NCI-H2107 (cell line): ENCODE results near the gene EGF.
"Not testable (repeated sequence)": the region's sequence is repeated elsewhere in the genome, so short reads cannot be mapped to it uniquely, and the experiment has no call there.

Experiments used
- DNase-seq: peaks from one replicate; lab custom pipeline; 2025; lab: John Stamatoyannopoulos, UW

Gene EGF

GRCh38 chr4:110034026-110034393 lies 121.3 kb downstream of the EGF start:
- DNase-seq: no peak

- DNase-seq: not testable (repeated sequence)
These were observed 126.5 kb downstream of the EGF start for GRCh38 chr4:110039164-110039563.

- no peak for DNase-seq
These were observed 129.1 kb downstream of the EGF start for GRCh38 chr4:110041735-110042134.

GRCh38 chr4:110042545-110043517 lies 130.1 kb downstream of the EGF start:
- DNase-seq: no peak

- DNase-seq: no peak
These were observed 133.9 kb downstream of the EGF start for GRCh38 chr4:110046588-110047049.

- no peak for DNase-seq
These were observed 137.6 kb downstream of the EGF start for GRCh38 chr4:110049951-110050925.

- DNase-seq: no peak
These were observed 142.6 kb downstream of the EGF start for GRCh38 chr4:110055158-110055768.

- no peak for DNase-seq
These were observed 146.0 kb downstream of the EGF start for GRCh38 chr4:110058677-110059076.

- no peak for DNase-seq
These were observed 147.0 kb downstream of the EGF start for GRCh38 chr4:110059556-110060191.

- DNase-seq: no peak
These were observed 148.4 kb downstream of the EGF start for GRCh38 chr4:110061076-110061475.
